Fibroblast of mammary gland (primary cell): ENCODE data around the gene RTP5.

Experiments used
- DNase-seq: peaks from one replicate; pipeline ENCODE4 v3.0.0-alpha.2; 2010; ENCODE audit warnings: low read depth
- H3K4me3 ChIP-seq: 2 replicates; pipeline ENCODE4 v1.5.1; 2011; ENCODE audit warnings: low read depth, mild to moderate bottlenecking, low read length, moderate library complexity; ENCODE audit not compliant: control insufficient read depth
- CTCF ChIP-seq: conservative IDR thresholded peaks from 2 replicates; pipeline ENCODE4 v1.5.1; 2011; ENCODE audit warnings: low read depth, low read length, inconsistent platforms; ENCODE audit not compliant: control insufficient read depth, insufficient read depth

Gene RTP5

GRCh38 chr2:241887806-241888522, 18.4 kb downstream of the RTP5 start:
- DNase-seq: no peak
- H3K4me3 ChIP-seq: no peak overlapping the region
- TF ChIP-seq CTCF: no peak

- no peak for TF ChIP-seq CTCF
- no peak overlapping the region for H3K4me3 ChIP-seq
- no peak for DNase-seq
These were observed 19.1 kb downstream of the RTP5 start for GRCh38 chr2:241888641-241889040.

- no peak overlapping the region for H3K4me3 ChIP-seq
- TF ChIP-seq CTCF: no peak
- DNase-seq: no peak
These were observed 21.2 kb downstream of the RTP5 start for GRCh38 chr2:241890524-241891235.

GRCh38 chr2:241891315-241891987, 21.9 kb downstream of the RTP5 start:
- no peak for TF ChIP-seq CTCF
- DNase-seq: no peak
- H3K4me3 ChIP-seq: no peak overlapping the region

- DNase-seq: no peak
- TF ChIP-seq CTCF: no peak
- no peak overlapping the region for H3K4me3 ChIP-seq
These were observed 22.4 kb downstream of the RTP5 start for GRCh38 chr2:241891988-241892298.

- no peak overlapping the region for H3K4me3 ChIP-seq
- DNase-seq: peak; percentile 61
- no peak for TF ChIP-seq CTCF
These were observed 23.0 kb downstream of the RTP5 start for GRCh38 chr2:241892299-241893137.
